NOMO-1 (cell line): ENCODE data around the gene LRRC3.
"Not testable (repeated sequence)": the region's sequence is repeated elsewhere in the genome, so short reads cannot be mapped to it uniquely, and the experiment has no call there.

Source experiments
- DNase-seq, 2 experiments: peaks; one replicate each; lab custom pipeline; 2025; ENCODE audit not compliant: unreplicated experiment in 2 of 2; lab: John Stamatoyannopoulos, UW

LRRC3 gene

DNA sequence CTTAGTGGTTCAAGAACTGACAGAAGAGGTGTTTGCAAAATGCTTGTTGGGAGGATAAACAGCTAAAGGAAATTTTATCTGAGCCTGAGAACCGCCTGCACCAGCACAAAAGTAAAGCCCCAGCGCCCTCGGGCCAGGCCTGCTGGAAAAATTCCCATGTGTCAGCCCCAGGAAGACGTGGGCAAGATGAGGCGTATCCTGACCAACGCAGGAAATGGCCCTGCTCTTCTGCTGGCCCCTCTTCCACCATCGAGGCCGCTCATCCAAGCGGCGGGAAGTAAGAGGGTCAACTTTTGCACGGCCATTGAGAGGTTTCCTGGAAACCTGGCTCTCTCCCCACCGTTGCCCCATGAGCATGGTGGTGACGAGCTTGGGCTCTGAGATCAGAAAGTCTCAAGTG lies 39.6 kb downstream of the LRRC3 start:
- no peak for DNase-seq

DNA sequence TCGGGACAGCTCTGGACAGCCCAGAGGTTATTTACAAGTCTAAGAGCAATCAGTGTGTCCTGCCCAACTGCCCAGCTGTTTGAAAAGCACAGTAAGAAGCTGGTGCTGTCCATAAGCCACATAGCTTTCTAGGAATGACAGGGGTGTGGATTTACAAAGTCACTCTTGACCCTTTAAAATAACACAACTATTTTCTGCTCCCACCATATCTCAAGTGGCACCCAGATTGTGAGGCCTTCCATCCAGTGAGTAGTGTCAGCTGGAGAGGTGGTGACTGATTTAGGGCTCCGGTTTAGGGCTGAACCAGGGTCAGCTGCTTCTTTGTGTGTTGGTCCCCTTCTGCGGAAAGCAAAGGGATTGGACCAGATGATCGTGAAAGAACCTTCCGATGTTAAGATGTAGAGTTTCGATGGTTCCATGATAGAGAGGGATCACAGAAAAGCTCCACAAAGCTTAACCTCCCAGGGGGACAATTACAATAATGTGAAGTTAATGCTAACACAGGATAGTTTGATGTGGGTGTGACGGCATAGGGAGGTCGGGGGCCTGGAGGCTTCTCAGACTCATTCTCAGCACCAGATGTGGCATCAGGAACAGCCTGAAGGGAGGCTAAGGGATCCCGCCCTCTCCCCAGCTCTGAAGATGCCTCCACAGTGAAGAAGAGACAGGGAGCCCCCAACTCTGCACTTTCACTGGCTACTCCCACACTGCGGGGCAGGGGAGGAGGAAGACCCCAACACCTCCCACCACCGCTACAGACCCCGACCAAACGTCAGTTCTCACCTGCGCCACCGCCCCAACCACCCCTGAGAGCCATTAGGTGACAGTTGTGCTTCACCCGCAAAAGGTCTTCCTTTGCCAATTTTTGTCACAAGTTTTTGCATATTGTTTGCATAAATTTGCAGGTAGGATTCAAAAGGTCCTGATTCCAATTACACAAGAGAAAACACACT lies 40.6 kb downstream of the LRRC3 start:
- no peak for DNase-seq

DNA sequence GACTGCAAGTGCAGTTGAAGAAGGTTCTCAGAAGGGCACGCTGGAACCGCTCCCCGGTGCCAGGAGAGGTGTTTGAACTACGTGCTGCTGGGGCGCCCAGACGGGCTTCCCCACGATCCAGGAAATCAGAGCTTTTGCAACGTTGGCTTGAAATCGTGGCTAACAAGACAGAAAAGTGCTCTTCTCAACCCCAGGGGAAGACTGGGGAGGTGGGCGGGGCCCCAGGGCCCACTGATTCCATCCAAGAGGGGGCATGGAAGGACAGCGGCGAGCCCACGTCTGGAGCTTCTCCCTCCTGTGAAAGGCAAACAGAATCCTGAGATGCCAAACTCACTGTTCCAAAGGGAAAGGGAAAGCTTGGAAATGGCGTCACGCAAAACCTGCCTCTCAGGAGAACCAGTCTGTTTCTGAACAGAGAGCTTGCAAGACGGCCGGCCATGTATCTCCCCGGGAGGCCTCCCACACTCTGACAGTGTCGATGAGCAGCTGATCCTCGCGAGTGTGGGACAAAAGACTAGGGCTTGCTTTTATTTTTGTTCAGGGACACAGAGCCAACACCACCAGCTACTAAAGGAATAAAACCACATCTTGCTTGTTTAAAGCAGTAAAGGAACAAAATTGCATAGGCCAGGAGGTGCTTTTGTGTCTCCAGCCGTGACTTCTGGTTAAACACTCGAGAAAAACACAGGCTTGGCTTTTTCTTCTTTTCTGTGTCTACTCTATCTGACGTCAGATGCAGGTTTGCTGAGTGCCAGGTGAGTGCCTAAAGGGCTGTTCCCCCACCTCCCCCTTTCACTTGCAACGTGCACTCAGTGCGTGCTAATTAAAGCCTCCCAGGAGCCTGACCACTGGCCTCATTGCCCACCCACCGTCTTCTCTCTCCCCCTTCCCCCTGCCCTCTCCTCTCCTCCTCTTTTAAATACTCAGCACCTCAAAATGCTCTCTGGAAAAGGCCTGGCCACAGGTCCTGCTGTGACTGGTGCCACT lies 41.5 kb downstream of the LRRC3 start:
- DNase-seq: no peak

DNA sequence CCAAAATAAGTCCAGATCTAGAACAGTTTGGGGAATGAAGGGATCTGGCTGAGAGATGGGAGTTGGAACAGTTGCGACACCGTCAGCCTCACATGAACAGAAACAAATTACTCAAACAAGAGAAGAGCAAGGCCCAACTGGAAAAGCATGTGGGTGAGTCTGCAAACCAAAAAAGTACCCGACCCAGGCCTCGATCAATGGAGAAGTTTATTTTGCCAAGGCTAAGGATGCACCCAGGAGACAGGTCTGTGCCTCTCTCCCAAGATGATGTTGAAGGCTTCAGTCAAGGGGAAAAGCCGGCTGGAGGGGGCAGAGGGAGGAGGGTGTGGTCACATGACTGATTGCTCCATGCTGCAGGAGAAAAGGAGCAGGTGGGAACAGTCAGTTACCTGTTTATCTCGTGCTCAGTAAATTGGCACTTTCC lies 42.4 kb downstream of the LRRC3 start:
- no peak for DNase-seq

DNA sequence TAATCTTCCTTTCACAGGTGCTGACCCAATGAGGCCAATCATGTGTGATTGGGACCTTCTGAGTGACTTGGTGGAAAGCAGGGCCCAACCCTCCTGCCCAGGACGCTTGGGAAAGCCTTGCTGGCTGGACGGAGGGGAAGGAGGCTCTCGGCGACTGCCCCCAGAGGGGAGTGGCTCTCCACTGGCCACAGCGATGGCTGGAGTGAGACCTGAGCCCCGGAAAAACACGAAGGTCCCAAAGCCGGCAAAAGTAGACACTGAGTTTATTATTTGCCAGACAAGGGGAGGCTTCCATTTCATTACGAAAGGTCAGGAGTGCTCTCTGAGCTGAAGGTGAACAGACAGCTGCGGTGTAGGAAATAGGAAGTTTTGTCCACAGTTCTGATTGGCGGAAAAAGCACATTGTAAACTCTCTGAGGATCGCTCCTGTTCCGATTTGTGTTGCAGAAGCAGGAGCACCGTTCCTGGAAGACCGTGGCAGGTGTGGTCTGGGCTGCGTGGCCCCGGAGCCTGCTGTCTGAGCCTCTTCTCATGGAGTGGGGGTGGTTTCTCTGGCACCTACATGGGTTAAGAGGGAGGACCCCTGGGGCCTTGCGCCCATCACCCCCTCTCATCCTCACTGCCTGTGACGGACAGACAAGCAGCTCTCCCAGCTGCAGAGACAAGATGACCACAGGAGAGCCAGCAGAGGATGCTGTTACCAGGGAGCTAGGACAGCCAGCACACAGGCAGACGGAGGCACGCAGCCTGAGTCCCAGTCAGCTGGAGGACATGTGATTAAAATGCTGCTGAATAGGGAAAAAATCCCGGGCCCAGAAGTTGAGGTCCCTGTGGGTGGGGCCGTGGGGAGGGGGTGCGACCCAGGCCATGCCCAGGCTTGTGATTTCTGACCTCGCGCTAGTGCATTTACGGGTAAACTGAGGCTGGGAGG lies 43.2 kb downstream of the LRRC3 start:
- no peak for DNase-seq

DNA sequence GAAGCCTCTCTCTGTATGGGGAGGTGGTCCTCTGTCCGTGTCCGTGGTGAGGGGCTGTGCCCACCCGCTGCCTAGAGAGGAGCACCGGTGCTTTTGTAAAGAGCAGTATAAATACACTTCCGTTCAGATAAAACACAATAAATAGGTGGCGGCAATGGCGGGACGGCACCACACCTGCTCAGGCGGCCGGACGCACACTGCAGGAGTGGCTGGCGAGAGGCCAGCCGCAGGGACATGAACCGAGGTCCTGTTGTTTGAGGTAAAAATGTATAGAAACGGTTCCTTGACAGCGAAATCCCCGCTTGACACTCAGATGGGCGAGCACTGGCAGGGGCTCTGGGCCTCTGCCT lies 43.9 kb downstream of the LRRC3 start:
- no peak for DNase-seq

DNA sequence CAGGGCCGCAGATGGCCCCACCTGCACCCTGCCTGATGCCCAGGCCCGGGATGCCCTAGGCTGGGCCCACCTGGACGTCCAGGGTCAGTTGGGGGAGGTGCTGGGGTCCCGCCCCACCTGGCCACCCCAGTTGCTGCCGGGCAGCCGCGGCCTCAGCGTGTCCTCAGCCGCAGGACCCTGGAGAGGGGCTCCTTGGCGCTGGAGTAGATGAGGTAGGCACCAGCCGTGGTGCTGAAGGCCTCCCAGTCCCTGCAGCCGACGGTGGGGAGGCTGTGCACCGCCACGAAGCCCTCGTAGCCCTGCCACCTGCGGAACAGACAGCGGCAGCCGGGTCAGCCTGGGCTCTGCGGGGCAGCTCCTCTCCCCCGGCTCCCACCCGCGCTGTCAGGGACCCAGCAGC lies 44.3 kb downstream of the LRRC3 start:
- DNase-seq: no peak

DNA sequence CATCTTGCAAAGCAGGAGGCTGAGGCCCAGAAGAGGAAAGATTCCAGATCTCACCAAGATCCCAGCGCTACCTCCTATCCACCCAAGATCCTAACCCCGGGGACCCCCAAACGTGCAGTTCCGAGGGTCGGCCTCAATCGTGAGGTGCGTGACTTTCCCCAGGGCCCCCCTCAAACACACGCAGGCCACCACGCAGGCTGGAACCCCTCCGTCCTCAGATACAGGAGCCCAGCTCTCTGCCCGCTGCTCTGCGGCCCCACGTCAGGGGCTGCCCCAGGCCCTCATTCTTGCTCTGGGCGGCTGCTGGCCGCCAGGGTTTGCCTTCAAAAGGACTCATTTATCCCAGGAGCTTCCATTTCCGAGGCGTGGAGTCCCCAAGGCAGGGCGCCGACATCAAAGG lies 44.8 kb downstream of the LRRC3 start:
- DNase-seq: no peak

DNA sequence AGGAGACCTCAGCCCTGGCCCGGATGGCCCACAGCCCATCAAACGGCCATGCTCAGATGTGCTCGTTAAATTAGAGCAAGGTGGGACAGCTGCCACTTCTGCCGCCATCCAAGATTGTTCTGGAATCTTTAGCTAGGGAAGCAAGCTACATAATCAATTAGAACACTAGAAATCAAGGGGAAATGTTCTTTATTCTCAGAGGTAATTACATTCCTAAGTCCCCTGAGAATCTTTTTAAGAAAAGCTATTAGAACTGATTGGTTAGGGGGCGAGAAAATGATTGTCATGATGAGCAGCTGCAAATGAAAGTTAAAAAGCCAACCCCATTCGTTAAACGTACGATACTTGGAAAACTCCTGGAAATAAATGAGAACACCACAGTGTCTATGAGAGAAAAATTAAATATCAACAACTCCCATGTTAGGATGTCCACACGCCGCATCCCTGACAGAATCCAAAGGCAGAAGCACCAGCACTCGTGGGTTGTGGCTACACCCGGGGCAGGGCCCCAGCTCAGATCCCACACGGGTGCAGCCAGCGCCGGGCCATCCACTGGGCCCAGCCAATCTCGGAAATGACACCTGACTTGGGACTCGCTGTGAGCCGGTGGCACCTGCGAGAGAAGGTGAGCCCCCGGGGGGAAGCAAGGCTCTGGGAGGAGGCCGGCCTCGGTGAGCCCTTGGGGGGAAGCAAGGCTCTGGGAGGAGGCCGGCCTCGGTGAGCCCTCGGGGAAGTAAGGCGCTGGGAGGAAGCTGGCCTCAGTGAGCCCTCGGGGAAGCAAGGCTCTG lies 47.1 kb downstream of the LRRC3 start:
- DNase-seq: no peak

DNA sequence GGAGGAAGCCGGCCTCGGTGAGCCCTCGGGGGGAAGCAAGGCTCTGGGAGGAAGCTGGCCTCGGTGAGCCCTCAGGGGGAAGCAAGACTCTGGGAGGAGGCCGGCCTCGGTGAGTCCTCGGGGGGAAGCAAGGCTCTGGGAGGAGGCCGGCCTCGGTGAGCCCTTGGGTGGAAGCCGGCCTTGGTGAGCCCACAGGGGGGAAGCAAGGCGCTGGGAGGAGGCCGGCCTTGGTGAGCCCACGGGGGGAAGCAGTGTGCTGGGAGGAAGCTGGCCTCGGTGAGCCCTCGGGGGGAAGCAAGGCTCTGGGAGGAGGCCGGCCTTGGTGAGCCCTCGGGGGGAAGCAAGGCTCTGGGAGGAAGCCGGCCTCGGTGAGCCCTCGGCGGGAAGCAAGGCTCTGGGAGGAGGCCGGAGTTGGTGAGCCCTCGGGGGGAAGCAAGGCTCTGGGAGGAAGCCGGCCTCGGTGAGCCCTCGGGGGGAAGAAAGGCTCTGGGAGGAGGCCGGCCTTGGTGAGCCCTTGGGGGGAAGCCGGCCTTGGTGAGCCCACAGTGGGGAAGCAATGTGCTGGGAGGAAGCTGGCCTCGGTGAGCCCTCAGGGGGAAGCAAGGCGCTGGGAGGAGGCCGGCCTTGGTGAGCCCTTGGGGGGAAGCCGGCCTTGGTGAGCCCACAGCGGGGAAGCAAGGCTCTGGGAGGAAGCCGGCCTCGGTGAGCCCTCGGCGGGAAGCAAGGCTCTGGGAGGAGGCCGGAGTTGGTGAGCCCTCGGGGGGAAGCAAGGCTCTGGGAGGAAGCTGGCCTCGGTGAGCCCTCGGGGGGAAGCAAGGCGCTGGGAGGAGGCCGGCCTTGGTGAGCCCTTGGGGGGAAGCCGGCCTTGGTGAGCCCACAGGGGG lies 47.9 kb downstream of the LRRC3 start:
- not testable (repeated sequence) for DNase-seq

DNA sequence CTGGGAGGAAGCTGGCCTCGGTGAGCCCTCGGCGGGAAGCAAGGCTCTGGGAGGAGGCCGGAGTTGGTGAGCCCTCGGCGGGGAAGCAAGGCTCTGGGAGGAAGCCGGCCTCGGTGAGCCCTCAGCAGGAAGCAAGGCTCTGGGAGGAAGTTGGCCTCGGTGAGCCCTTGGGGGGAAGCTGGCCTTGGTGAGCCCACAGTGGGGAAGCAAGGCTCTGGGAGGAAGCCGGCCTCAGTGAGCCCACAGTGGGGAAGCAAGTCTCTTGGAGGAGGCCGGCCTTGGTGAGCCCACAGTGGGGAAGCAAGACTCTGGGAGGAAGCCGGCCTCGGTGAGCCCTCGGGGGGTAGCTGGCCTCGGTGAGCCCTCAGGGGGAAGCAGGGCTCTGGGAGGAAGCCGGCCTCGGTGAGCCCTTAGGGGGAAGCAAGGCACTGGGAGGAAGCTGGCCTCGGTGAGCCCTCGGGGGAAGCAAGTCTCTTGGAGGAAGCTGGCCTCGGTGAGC lies 48.6 kb downstream of the LRRC3 start:
- no peak for DNase-seq

DNA sequence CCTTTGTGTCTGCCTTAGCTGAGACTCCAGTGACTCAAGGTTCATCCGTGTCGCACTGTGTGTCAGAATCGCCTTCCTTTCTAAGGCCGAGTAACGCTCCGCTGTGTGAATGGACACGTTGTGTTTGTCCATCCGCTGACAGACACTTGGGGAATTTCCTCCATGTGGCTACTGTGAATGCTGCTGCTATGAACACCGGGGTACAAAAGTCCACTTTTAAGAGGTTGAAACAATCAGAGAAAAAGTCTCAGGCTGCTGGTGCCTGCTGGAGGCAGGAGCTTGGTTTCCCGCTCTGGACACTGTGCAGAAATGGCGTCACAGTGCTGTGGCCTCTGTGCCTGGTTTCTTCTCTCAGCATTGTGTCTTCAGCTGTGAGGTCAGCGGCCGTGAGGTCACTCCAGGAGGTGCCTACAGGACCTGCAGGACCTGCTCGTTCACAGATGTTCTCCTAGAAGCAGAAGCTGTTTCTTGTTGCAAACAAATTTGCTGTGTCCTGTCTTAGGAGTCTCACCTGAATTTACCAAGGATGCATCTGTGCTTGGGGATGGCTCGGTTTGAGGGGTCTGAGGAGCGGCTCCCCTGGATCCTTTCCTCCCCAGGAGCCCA lies 50.5 kb downstream of the LRRC3 start:
- DNase-seq: no peak

DNA sequence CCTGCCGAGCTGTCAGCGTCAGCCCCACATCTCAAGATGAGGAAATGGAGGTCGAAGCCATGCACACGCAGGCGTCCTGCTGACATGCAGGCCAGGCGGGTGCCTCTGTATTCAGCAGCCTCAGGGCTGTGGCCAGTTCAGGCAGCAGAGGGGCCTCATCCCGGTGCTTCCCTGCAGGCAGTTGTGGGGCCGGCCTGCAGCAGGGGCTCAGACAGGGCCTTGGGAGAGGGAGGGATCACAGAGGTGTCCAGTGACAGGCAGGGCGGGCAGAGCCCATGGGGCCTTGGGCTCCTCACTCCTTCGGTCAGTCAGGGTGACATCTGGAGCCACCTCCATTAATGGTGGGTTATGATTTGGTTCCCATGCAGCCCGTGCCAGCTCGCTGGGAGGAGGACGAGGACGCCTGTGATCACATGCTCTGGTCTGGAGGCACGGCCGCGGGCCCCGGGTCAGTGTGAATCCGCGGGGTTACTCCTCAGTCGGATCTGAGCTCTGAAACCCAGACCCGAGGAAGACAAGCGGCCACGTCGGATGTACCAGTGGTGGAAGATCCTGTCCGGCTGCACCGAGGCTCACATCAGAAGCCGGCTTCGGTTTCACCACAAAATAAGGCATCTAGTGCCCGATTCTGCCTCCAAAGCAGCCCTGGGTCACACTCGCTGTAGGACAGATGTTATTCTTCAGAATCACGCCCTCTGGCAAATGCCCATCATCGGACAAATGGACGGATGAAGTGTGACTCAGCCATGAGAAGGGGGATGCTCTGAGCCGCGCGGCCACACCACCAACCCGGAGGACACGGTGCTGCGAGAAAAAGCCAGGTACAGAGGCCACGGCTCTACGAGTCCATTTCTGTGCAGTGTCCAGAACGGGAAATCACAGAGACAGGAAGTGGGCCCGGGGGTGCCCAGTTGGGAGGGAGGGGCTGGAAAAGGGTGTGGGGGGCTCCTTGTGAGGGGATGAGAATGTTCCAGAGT lies 51.3 kb downstream of the LRRC3 start:
- no peak for DNase-seq

DNA sequence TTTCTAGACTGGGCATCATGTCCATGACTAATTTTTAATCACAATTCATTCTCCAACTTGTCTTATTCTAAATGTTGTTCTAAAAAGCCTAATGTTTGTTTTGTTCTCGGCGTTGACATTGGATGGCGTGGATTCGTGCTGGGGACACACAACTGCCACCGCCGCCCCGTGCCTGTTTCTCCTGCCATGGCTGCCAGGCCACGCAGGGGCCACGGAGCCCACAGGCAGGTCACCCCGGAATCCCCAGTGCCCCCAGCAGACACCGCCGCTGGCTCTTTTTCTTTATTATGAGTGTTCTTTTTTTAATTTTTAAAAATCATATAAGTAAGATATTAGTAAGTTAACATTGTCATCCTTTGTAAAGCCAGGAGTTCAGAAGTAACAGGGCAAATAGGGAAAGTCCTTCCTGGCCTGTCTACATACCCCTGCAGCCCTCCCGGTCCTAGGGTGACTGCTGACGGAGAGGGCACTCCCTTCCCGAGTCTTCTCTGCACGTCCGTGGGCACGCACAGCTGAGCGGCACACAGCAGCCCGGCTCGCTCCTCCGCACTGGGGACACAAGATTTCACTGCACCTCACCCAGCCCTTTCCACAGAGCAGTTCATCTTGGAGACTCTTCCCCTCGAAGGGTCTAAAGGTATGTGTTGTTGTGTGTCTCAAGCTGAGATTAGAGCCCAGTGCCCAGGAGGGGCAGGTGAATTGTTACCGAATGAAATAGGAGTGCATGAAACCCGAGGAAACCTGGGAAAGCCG lies 52.5 kb downstream of the LRRC3 start:
- no peak for DNase-seq

DNA sequence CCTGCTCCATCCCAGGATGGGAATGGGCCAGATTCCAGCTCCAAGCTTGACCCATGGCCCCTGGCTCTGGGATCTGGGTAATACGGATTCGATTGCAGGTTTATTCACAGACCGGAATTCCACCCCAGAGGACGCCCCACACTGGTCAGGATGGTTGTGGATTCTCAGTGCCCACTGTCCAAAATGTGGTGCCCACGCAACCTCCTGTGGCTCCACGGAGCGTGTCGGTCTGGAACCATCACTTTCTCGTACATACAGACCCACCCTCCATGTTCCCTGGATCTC lies 53.1 kb downstream of the LRRC3 start:
- no peak for DNase-seq

DNA sequence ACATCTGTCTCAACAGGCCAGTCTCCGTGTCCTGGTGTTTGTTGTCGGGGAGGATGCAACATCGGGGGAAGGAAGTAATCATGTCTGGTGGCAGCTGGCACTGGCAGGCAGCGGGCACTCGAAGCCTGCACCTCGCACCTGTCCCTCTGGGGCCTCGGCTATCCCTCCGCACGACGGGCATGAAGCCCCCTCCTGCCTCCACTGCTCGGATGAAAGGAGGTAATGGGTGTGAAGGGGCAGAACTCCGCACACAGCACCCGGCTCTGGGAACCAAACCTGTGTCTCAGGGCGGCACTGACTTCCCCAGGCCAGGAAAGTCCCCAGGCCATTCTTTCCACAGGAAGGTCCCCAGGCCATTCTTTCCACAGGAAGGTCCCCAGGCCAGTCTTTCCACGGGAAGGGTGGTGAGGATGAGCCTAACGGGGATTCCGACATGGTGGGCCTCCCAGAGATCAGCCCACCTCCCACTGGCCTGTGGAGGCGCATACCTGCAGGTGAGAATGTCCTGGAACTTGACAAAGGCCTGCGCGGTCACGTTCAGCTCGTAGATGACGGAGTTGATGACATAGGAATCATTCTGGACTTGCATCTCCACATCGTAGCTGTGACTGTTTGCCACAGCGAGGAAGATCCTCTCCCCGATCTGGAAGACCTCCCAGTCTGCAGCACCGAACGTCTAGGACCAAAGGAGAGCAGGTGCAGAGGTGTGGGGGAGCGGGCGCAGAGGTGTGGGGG lies 53.6 kb downstream of the LRRC3 start:
- DNase-seq: no peak
